Activated T-cell treated with anti-CD3 and anti-CD28 coated beads, Interleukin-2, amount 50 U/mL, for 24 hours (primary cell): Measurements from ENCODE around the gene KRT86.

ENCODE experiments used
- DNase-seq: peaks from one replicate; pipeline ENCODE4 v3.0.0-alpha.2; 2020
- H3K27ac Mint-ChIP-seq: 2 replicates; pipeline ENCODE4 v1.8.0; 2020; ENCODE audit warnings: mild to moderate bottlenecking, mixed read lengths
- H3K27me3 Mint-ChIP-seq: 2 replicates; pipeline ENCODE4 v1.8.0; 2020; ENCODE audit warnings: mixed read lengths
- H3K36me3 Mint-ChIP-seq: 2 replicates; pipeline ENCODE4 v1.8.0; 2020; ENCODE audit warnings: low read depth, mixed read lengths
- H3K4me1 Mint-ChIP-seq: 2 replicates; pipeline ENCODE4 v1.8.0; 2020; ENCODE audit warnings: low read depth, mixed read lengths
- H3K4me3 Mint-ChIP-seq: 2 replicates; pipeline ENCODE4 v1.8.0; 2020; ENCODE audit warnings: mild to moderate bottlenecking, moderate library complexity, mixed read lengths
- H3K9me3 Mint-ChIP-seq: 2 replicates; pipeline ENCODE4 v1.8.0; 2020; ENCODE audit warnings: mixed read lengths

Gene KRT86

GRCh38 chr12:52264435-52264825 lies 10.0 kb upstream of the KRT86 start:
- no peaks in the 10 kb centered on the region for H3K36me3 Mint-ChIP-seq
- peaks cover 32% of the 10 kb centered on the region for H3K27me3 Mint-ChIP-seq
- H3K9me3 Mint-ChIP-seq = no peaks in the 10 kb centered on the region
- H3K27ac Mint-ChIP-seq = no peak overlapping the region
- H3K4me1 Mint-ChIP-seq = peaks cover 7% of the 10 kb centered on the region
- H3K4me3 Mint-ChIP-seq = no peak overlapping the region
- DNase-seq = no peak

GRCh38 chr12:52266514-52266913 lies 7.9 kb upstream of the KRT86 start:
- H3K4me3 Mint-ChIP-seq = no peak overlapping the region
- no peaks in the 10 kb centered on the region for H3K9me3 Mint-ChIP-seq
- H3K36me3 Mint-ChIP-seq = no peaks in the 10 kb centered on the region
- H3K4me1 Mint-ChIP-seq = no peaks in the 10 kb centered on the region
- peaks cover 25% of the 10 kb centered on the region for H3K27me3 Mint-ChIP-seq
- DNase-seq = no peak
- H3K27ac Mint-ChIP-seq = no peak overlapping the region

GRCh38 chr12:52267266-52267665 lies 7.2 kb upstream of the KRT86 start:
- no peaks in the 10 kb centered on the region for H3K4me1 Mint-ChIP-seq

GRCh38 chr12:52267699-52268098 lies 6.7 kb upstream of the KRT86 start:
- no peak overlapping the region for H3K4me3 Mint-ChIP-seq
- H3K27me3 Mint-ChIP-seq = peaks cover 16% of the 10 kb centered on the region

More at GRCh38 chr12:52267266-52267665, 7.2 kb upstream of the KRT86 start:
- Mint-ChIP-seq H3K9me3 (no peaks in the 10 kb centered on the region), H3K27me3 (peaks cover 20% of the 10 kb centered on the region), H3K4me3 (no peak overlapping the region), H3K27ac (no peak overlapping the region), H3K36me3 (no peaks in the 10 kb centered on the region)
- no peak for DNase-seq

GRCh38 chr12:52268212-52268611 lies 6.2 kb upstream of the KRT86 start:
- DNase-seq = no peak
- Mint-ChIP-seq H3K27ac (no peak overlapping the region), H3K4me1 (no peaks in the 10 kb centered on the region), H3K27me3 (peaks cover 14% of the 10 kb centered on the region), H3K36me3 (no peaks in the 10 kb centered on the region), H3K9me3 (no peaks in the 10 kb centered on the region), H3K4me3 (no peak overlapping the region)

More at GRCh38 chr12:52267699-52268098, 6.7 kb upstream of the KRT86 start:
- DNase-seq = no peak
- no peaks in the 10 kb centered on the region for H3K4me1 Mint-ChIP-seq
- no peak overlapping the region for H3K27ac Mint-ChIP-seq
- no peaks in the 10 kb centered on the region for H3K9me3 Mint-ChIP-seq
- H3K36me3 Mint-ChIP-seq = no peaks in the 10 kb centered on the region

- Mint-ChIP-seq H3K4me3 (no peak overlapping the region), H3K36me3 (no peaks in the 10 kb centered on the region), H3K27ac (no peak overlapping the region), H3K4me1 (no peaks in the 10 kb centered on the region), H3K27me3 (peaks cover 16% of the 10 kb centered on the region), H3K9me3 (no peaks in the 10 kb centered on the region)
- no peak for DNase-seq
Observed at GRCh38 chr12:52270541-52271070, 3.8 kb upstream of the KRT86 start.

- H3K4me3 Mint-ChIP-seq = no peak overlapping the region
- no peaks in the 10 kb centered on the region for H3K4me1 Mint-ChIP-seq
- no peaks in the 10 kb centered on the region for H3K9me3 Mint-ChIP-seq
- no peaks in the 10 kb centered on the region for H3K36me3 Mint-ChIP-seq
- H3K27me3 Mint-ChIP-seq = peaks cover 18% of the 10 kb centered on the region
- H3K27ac Mint-ChIP-seq = no peak overlapping the region
- DNase-seq = no peak
Observed at GRCh38 chr12:52271158-52271557, 3.3 kb upstream of the KRT86 start.

GRCh38 chr12:52275686-52276085 lies 1.2 kb downstream of the KRT86 start:
- Mint-ChIP-seq H3K9me3 (no peaks in the 10 kb centered on the region), H3K4me3 (no peak overlapping the region), H3K36me3 (no peaks in the 10 kb centered on the region), H3K27me3 (peaks cover 44% of the 10 kb centered on the region), H3K4me1 (peaks cover 7% of the 10 kb centered on the region), H3K27ac (no peak overlapping the region)
- DNase-seq = no peak

- no peaks in the 10 kb centered on the region for H3K9me3 Mint-ChIP-seq
- peaks cover 39% of the 10 kb centered on the region for H3K27me3 Mint-ChIP-seq
- H3K36me3 Mint-ChIP-seq = no peaks in the 10 kb centered on the region
Observed at GRCh38 chr12:52277486-52278245, 3.2 kb downstream of the KRT86 start.

GRCh38 chr12:52278575-52279421 lies 4.4 kb downstream of the KRT86 start:
- Mint-ChIP-seq H3K36me3 (no peaks in the 10 kb centered on the region), H3K27ac (no peak overlapping the region), H3K4me1 (peaks cover 7% of the 10 kb centered on the region), H3K9me3 (no peaks in the 10 kb centered on the region), H3K27me3 (peaks cover 39% of the 10 kb centered on the region), H3K4me3 (no peak overlapping the region)
- DNase-seq = peak; percentile 84

More at GRCh38 chr12:52277486-52278245, 3.2 kb downstream of the KRT86 start:
- no peak for DNase-seq
- peaks cover 7% of the 10 kb centered on the region for H3K4me1 Mint-ChIP-seq
- H3K27ac Mint-ChIP-seq = no peak overlapping the region
- H3K4me3 Mint-ChIP-seq = no peak overlapping the region

GRCh38 chr12:52279422-52280318 lies 5.2 kb downstream of the KRT86 start:
- H3K9me3 Mint-ChIP-seq = no peaks in the 10 kb centered on the region
- peaks cover 39% of the 10 kb centered on the region for H3K27me3 Mint-ChIP-seq
- no peak overlapping the region for H3K4me3 Mint-ChIP-seq
- no peak overlapping the region for H3K27ac Mint-ChIP-seq
- H3K4me1 Mint-ChIP-seq = peaks cover 7% of the 10 kb centered on the region
- H3K36me3 Mint-ChIP-seq = no peaks in the 10 kb centered on the region
- no peak for DNase-seq

GRCh38 chr12:52280319-52280795 lies 5.9 kb downstream of the KRT86 start:
- H3K36me3 Mint-ChIP-seq = no peaks in the 10 kb centered on the region
- H3K4me1 Mint-ChIP-seq = peaks cover 7% of the 10 kb centered on the region
- no peak for DNase-seq
- H3K27ac Mint-ChIP-seq = no peak overlapping the region
- H3K9me3 Mint-ChIP-seq = no peaks in the 10 kb centered on the region
- H3K4me3 Mint-ChIP-seq = no peak overlapping the region
- H3K27me3 Mint-ChIP-seq = peaks cover 39% of the 10 kb centered on the region

GRCh38 chr12:52280796-52281560 lies 6.5 kb downstream of the KRT86 start:
- Mint-ChIP-seq H3K27me3 (peaks cover 35% of the 10 kb centered on the region), H3K4me3 (no peak overlapping the region), H3K4me1 (peaks cover 7% of the 10 kb centered on the region), H3K27ac (no peak overlapping the region), H3K36me3 (no peaks in the 10 kb centered on the region), H3K9me3 (no peaks in the 10 kb centered on the region)
- DNase-seq = no peak
